Islet precursor cell (in vitro differentiated cells): ENCODE data around the gene PELI2.

Experiments
- DNase-seq: peaks from one replicate; pipeline ENCODE4 v3.0.0-alpha.2; 2018

The PELI2 gene

DNA sequence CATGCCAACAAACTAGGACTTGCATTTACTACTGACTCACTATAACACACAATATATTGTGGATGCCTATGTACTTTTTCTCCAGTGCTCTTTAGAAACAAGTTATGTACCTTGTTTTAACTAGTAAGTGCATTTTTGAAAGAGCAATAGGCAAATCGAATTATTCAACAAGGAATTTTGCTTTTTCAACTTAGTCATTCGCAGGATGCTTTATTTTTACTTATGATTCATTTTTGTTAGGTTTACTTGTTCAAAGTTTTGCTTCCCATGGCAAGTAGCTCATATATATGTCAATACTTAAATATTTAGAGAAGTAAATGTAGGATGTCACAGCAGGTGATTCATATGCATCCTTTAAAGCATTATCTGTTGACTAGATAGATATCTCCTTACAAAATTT is 149.8 kb downstream of the PELI2 start:
- no peak for DNase-seq

DNA sequence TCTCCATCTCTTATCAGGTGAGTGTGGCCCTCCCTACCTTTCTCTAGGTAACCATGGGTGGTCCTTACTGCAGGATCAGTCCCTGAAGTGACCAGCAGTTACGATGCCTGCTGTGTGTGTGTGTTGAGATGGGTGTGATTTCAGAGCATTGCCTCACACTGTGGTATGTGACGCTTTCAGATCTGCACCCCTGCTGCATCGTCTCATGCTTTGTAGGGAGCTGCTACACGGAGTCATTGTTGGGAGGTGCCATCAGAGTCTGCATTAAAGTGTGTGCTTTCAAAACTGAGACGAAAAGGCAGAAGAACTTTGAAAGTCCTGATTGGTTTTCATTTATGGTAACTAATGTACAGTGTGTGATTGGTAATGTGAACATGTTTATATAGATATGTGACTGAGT is 150.5 kb downstream of the PELI2 start:
- no peak for DNase-seq

DNA sequence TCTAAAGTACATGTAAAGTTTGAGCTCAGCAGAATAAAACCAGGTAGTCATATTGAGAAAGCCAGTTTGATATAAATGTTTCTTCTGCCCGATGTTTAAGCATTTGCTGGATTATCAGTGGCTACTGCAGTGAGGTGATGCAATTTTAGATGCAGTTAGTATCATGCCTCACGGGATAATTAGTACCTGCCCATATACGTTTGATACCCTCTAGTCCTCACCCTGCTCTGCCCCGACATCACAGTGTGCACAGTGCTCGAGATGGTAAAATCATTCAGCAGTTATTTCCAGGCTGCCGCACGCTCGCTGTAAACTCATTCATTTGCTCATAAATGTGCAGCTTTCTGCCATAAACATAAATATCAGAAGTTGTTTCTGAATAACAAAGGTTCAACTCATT is 152.7 kb downstream of the PELI2 start:
- DNase-seq = no peak

DNA sequence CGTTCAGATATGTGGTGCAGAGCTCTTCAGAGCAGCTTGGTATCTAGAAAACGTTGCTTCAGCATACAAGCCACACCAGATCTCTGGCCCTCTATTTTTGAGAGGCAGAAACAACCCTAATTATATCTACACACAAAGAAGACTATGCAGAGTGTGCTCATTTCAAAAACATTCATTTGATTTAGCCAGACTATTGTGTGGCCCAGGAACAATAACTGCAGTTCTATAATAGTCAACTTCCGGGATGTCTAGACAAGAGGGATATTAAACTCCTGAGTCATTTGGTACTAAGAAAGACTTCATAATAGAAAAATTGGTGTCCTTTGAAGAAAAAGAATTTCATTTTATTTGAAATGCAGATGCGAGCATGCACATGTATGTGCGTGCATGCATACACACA is 153.8 kb downstream of the PELI2 start:
- DNase-seq = no peak

DNA sequence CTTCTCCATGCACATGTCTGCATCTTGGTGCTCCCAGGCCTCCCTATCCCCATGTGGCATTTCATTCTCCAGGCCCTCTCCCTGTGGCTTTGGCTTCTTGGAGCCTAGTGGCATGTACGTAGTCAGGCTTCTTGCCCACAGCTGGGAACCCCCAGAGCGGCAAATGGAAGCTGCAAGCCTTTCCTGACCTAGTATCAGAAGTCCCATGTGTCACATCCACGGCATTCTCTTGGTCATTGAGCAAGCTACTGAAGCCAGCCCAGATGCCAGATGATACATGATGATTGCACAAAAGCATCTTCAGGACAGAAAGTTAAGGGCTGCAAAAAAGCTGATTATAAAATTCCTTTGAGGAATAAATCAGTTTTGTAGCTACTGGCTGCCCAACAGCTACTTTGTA is 154.9 kb downstream of the PELI2 start:
- no peak for DNase-seq

DNA sequence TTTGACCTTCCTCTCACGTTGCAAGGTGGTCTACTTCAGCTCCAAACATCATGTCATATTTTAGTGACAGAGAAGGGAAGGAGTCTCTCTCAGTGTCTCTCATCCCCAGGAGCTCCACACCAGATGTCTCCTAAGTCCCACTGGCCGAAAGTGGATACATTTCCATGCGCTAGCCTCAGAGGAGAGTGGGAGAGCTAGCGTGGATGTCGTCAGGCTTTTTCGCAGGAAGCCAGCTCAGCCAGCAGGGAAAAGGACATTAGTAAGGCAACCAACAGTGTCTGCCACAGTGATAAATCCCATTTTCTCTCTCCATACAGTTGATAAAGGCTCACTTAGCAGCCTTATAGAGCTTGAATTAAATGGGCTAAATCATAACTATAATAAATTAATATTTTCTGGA is 155.7 kb downstream of the PELI2 start:
- DNase-seq = no peak

DNA sequence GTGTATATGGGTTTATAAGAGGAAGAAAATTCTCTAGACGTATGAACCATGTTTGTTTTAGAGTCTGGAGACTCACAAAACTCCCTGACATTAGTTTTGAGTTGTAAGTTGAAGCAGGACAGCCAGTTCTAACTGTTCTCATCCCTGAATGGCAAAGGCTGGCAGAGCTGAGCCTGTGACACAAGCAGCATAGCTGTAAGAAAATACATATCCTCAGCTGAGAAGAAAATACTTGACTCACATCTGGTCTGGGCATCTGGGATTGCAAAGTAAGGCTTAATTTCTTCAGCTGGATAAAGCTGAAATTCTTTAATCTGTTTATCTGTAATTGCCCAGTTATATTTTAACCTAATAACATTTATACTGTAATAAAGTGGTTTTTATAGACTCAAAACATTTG is 156.3 kb downstream of the PELI2 start:
- no peak for DNase-seq

DNA sequence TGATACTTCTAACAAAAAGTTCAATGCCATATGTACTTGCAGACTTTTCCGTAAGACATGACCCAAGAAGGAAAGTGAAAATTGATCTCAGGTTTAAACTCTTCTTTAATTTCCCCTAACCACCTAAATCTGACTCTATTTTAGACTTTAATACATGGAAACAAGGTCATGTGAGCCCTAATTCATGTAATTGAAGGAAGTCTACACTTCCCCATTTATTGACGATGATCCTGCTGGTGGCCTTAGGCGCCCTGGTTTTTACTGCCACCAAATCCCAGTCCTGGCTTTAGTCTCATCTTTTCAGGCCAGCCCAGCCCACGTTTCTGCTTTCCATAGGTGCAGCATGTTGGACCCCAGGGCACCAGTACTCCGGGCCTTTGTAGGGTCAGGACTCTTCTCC is 157.9 kb downstream of the PELI2 start:
- no peak for DNase-seq

DNA sequence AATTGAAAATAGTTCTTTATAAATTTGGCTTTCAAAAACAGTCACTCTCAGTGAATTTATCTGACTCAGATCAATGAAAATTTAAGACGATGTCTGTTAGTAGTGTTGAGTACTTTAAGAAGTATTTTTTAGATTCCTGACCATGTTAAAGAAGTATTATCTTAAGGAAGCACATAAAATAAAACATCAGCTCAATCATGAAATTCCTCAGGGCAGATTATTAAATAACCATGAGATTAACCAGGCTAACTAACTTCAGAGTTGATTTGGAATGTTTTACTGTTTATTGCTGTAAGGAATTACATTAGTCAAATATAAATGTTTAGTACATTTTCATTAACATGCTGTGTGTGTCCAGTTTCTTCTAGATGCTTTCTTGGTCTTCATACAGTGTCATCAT is 160.2 kb downstream of the PELI2 start:
- DNase-seq = no peak

DNA sequence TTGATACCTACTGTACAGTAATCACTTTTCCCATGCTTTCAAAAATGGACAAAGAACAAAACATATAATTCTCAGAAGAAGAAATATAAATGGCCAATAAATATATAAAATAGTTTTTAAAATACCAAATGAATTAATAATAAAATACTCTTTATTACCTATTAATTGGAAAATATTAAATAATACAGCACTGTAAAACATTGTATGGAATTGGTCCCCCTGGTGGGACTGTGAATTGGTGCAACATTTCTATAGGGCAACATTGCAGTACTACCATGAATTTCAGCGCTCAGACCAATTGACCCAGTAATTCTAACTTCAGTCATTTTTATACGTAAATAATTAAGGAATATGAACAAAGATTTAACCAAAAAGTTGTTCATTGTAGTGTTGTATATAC is 162.6 kb downstream of the PELI2 start:
- DNase-seq = no peak

DNA sequence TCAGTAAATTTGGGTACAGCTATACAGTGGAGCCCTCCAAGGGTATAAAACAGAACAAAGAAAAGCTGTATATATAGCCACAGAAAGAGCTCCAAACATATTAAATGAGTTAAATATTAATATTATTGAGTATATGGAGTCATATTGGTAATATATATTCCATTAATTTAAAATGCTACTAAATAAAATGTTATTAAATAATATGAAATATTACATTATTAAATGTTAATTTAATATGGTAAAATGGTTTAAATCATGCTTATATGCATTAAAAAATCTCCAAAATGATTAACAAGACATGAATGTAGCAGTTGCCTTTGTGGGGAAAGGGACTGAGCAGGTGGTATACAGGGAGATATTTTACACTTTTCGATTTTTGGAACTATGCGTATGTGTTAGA is 164.0 kb downstream of the PELI2 start:
- DNase-seq = no peak

DNA sequence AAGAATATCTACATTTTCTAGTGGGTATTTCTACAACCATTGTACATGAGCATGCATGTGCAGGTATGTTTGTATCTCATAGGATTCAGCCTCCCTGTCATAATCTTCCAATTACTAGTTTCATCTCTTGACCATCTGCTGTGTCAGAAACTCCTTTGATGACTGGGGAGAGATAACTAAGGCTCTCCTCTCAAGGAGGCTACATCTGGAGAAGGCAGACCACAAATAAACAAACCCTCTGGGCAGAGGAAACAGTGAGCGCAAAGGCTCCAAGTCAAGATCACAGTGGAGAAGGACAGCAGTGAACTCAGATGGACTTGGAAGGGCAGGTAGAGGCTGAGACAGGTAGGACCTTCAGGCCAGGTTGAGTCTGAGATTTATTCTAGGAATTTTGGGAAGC is 166.4 kb downstream of the PELI2 start:
- DNase-seq = no peak

DNA sequence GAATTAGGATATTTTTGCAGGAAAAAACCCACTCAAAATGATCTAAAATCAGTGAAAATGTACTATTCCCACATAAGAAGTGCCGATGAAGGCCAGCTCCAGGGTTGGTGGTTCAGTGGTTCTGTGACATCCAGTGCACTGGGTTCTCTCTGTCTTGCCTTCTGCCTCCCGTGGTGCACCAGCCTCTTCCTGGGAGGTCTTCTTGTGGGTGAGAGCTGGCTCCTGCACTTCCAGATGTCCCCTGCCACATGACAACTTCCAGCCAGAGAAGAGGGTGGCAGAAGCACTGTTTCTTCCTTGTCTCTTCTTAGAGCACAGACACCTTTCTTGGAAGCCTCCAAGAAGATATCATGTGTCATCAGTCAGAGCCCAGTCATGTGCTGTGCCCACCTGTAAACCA is 170.9 kb downstream of the PELI2 start:
- no peak for DNase-seq

DNA sequence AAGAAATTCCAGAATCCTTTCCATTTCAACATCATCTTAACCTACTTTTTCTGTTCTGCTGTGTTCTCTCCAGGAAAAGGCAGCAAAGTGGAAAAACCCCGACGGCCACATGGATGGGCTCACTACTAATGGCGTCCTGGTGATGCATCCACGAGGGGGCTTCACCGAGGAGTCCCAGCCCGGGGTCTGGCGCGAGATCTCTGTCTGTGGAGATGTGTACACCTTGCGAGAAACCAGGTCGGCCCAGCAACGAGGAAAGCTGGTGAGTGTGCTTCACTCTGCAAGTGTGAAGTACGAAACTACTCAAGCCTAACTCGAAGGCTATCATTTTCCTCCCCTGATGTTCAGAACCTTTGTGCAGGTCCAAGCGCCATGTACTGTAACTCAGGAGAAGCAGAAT is 172.0 kb downstream of the PELI2 start:
- no peak for DNase-seq

DNA sequence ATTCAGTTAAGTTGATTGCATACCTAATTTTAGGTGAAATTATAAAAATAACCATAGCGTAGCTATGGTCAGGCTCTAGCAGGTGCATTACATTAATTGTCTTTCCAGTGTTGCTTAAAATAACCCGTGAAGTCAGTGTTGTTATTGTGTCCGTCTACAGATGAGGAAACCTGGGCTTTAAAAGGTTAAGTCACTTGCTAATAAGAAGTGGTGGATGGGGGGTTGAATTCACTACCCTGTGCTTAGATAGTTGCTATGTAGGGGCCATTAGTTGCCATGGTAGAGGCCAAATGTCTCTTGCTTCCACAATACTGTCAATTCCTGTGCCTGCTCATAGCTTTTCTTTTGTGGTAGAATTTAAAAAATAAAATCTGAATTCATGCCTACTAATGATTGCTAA is 174.8 kb downstream of the PELI2 start:
- no peak for DNase-seq

DNA sequence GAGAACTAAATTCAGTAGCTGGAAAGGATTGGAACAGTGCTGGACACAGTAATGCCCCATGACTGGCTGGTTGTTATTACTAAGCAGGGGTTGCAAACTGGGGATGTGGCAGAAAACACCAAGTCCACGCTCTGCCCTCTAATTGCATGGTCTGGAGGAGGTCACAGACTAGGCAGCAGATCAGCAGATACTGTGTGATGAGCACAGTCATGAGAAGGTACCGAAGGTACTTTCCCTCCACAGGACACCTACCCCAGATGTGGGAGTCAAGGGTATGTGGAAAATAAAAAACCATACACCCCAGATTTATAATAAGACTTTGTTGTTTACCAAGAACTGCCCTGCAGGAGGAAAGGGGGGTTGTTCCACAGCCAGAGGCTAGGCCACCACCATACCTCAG is 175.3 kb downstream of the PELI2 start:
- DNase-seq = no peak

DNA sequence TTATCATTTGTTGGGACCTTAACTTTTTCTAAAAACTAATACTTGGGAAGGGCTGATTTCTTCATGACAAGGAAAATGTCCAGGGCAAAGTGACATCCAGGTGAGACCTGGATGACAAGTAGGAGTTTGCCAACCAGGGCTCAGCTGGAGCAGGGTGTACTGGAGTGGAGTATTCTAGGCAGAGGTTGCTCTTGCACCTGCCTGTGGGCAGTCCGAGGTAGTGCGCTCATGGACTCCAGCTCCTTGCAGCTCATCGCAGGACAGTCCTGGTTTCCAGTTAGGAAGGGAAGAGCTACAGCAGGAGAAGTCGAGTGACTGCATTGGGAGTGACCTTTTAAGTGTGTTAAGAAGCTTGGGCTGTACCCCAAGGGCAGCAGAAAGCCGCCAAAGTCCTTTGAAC is 175.9 kb downstream of the PELI2 start:
- no peak for DNase-seq

DNA sequence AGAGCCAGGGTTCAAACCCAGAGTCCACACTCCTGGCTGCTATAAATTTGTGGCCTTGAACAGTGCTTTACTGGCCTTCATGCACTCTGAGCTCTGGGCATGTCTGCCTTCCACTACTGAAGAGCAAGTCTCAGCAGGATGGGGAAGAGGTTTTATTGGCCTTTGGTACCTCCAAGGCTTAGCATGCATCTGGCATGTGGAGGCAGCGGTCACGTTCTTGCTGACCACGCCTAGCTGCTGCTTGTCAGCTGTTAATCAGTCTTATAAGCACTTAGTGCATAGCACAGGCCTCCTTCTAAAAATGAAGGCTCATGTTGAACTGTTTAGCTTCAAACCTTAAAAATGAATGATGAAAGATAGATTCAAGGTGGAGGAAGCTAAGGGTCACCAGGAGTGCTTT is 177.5 kb downstream of the PELI2 start:
- no peak for DNase-seq

DNA sequence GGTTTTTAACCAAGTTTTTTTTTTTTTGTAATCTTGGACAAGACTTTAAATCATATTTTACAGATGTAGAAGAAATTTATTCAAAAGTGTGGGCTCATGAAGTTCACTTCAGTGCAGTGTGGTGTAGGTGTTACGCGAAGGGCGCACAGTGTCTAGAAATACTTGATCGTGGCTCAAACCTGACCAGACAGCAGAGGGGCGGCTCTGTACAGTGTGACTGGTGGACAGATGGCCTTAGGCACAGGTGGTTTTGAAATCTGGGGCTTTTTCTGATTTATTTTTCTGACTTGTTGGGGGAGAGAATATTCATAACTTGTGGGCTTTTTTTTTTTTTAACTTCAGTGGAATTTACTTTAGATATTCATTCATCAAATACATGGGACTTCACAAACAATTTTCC is 179.2 kb downstream of the PELI2 start:
- DNase-seq = no peak

DNA sequence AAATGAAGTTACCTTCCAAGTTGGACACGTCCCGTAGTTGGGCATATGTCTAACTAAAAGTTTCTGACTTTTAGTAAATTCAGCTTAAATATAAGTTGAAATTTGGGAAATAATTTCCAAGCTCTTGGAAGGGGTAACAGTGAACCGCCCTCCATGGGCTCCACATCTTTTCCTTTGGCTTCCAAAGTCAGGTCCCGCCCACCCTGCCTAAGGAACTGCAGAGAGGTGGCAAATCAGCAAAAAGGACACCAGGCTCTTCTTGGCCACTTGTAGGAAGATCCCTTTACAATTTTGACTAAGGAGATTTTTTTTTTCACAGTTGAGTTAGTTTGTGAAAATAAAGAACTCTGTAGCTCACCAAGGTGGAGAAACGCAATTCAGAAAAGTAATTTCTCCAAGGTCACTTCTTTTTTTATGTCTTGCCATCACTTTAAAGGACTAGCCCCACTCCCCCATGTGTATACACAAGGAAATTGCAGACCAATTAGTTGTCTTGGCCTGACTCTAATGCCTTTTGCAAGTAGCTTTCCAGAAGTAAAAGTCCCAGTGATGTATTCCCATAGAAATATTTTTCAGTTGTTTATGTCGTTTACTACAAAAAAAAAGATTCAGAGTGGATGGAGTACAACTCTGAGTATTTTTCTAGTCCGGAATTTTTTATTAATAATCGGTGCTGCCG is 181.2 kb downstream of the PELI2 start:
- DNase-seq = no peak

DNA sequence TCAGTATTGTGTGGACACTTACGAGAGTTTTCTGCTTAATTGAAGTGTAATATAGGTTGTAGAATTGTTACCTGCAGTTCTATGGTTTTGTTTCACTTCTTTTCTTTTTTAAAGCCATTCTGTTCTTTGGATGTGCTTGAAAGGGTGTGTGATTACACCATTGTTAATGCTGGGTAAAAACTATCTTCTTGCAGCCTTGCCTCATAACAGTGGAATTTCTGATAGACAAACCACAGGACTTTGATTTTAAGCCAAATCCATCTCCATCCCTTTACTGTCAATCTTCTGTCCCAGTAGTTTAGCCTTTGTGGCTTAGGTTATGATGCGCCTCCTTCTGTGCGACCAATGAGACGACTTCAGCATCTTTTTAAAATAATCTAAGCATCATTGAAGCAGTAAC is 182.3 kb downstream of the PELI2 start:
- DNase-seq = no peak

DNA sequence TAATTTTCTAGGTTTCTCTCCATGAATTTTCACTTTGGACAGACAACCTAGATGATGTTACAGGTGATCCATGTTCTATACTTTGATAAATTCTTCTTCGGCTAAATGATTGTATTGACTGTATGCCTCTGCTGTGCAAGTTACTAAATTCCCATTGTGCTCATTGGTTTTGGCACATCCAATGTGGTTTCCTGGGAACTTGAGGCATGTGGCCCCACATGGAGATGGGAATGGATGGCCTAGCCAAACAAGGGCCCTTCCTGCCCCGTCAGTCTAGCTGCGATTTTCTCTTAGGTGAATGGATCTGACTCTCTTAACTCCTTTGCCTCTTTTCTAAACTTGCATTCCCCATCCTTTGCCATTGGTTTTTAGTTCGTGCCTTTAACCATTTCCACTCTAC is 186.2 kb downstream of the PELI2 start:
- no peak for DNase-seq

DNA sequence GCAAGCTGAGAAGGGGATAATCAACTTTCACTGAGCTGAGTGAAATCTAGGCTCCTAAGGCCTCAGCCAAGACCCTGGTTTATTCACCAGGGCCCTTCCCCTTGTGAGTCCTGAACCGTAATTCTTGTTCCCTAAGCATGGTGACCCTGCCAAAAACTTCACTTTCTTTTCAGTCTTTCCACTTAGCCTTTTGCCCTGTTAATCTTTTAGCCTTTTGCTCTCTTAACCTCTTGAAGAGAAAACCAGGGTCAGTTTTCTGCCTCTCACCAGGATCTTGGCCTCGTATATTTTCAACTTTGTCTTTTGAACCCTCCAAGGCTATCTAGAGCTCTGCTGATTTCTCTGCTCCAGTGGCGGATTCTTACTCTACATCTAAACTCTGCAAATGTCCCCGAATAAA is 191.0 kb downstream of the PELI2 start:
- no peak for DNase-seq

DNA sequence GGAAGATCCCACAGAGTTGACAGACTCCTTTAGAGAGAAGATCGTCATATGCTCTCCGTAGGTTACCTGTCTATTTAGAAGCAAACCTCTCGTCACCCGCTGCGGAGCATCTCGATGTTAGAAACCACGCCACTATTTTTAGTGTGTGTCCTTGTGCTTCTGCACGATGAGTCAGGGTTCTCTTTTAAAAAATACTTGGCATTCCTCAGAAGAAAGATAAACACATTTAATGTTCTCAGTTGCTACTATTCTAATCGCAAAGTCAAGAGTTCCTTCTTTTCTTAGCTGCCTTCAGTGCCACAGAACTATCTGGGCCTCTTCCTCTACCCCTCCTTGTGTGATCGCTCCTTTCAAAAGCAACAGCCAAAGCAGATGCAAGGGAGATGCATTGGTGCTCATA is 192.4 kb downstream of the PELI2 start:
- no peak for DNase-seq

DNA sequence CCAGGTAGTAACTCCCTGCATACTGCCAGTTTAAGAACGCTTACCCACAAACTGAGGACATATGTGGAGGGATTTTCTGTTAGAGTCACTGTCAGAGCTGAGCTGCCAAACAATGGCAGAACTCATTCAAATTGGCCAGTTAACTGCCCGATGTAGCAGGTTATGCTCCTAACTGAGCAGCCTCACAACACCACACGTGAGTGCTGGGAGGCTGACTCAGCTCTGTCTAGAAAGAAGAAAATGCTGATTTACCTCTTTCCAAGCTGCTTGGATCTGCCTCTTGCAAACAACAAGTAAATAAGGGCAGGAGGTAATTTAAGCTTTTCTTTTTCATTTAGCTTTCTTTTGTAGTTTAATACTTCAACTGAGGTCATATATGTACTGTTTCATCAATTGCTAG is 195.6 kb downstream of the PELI2 start:
- DNase-seq = no peak
